CD14-positive monocyte (primary cell): ENCODE data around the gene IMP3. TPM values are rescaled to one million over a fixed set of nuclear protein-coding genes. Genes with fewer than 3 reads are reported as not detected.
A peak's percentile ranks its signal among the peaks of the same experiment; 100 is the strongest.
"Not testable (repeated sequence)": the region's sequence is repeated elsewhere in the genome, so short reads cannot be mapped to it uniquely, and the experiment has no call there.

Experiments used
- DNase-seq, 3 donors: peaks; one replicate each; pipeline ENCODE4 v3.0.0-alpha.2; 2011 to 2022
- H2AFZ ChIP-seq: 2 replicates; pipeline ENCODE4 v1.6.0; 2012; ENCODE audit warnings: mild to moderate bottlenecking, low read depth, low read length, inconsistent platforms; ENCODE audit not compliant: insufficient read depth, poor library complexity, severe bottlenecking
- H3K27ac ChIP-seq, 2 donors: 1 replicate in 1 of 2; 2 replicates in 1 of 2; pipeline ENCODE4 v1.5.1; 2012 to 2013; ENCODE audit warnings: low read length in 2 of 2, control low read depth in 1 of 2, inconsistent platforms in 1 of 2, low read depth in 1 of 2, mild to moderate bottlenecking in 1 of 2
- H3K27me3 ChIP-seq, 2 donors: one replicate each; pipeline versions ENCODE4 v1.6.0 to v1.6.1; 2011 to 2013; ENCODE audit warnings: low read length in 2 of 2; ENCODE audit not compliant: control insufficient read depth in 2 of 2, insufficient read depth in 2 of 2
- H3K36me3 ChIP-seq, 2 donors: replicated peaks in 1 of 2; 1 replicate in 1 of 2; 2 replicates in 1 of 2; pipeline versions ENCODE4 v1.5.1 to v1.6.1; 2012 to 2013; ENCODE audit warnings: low read length in 2 of 2, control low read depth in 1 of 2, inconsistent platforms in 1 of 2, mild to moderate bottlenecking in 1 of 2; ENCODE audit not compliant: insufficient read depth in 2 of 2, control insufficient read depth in 1 of 2
- H3K4me1 ChIP-seq, 2 donors: 1 replicate in 1 of 2; 2 replicates in 1 of 2; pipeline versions ENCODE4 v1.5.1 to v1.6.1; 2012 to 2013; ENCODE audit warnings: low read length in 2 of 2, control low read depth in 1 of 2, inconsistent platforms in 1 of 2, mild to moderate bottlenecking in 1 of 2, moderate library complexity in 1 of 2; ENCODE audit not compliant: insufficient read depth in 2 of 2, control insufficient read depth in 1 of 2
- H3K4me2 ChIP-seq: replicated peaks from 2 replicates; pipeline ENCODE3; 2012; ENCODE audit warnings: low read length, moderate library complexity, mild to moderate bottlenecking; ENCODE audit not compliant: poor library complexity, severe bottlenecking; ENCODE audit errors: extremely low read depth
- H3K4me3 ChIP-seq, 3 experiments: fragments of 200-600 bp in 1 of 3; sonication (generic) in 1 of 3; replicated peaks in 1 of 3; 1 replicate in 2 of 3; 2 replicates in 1 of 3; pipeline ENCODE4 v1.5.1; 2011 to 2013; ENCODE audit warnings: low read length in 3 of 3, mild to moderate bottlenecking in 3 of 3, control low read depth in 2 of 3, low read depth in 2 of 3, inconsistent platforms in 1 of 3, moderate library complexity in 1 of 3
- H3K79me2 ChIP-seq: 2 replicates; pipeline ENCODE4 v1.6.0; 2012; ENCODE audit warnings: mild to moderate bottlenecking, control low read depth, inconsistent platforms, low read length, moderate library complexity; ENCODE audit not compliant: insufficient read depth
- H3K9ac ChIP-seq: 2 replicates; pipeline ENCODE4 v1.6.0; 2017; ENCODE audit warnings: low read length, mild to moderate bottlenecking; ENCODE audit not compliant: insufficient read depth, poor library complexity, severe bottlenecking
- H3K9me3 ChIP-seq, 2 donors: replicated peaks in 1 of 2; 1 replicate in 1 of 2; 2 replicates in 1 of 2; pipeline versions ENCODE4 v1.5.1 to v1.6.1; 2012 to 2013; ENCODE audit warnings: low read length in 2 of 2, control low read depth in 1 of 2; ENCODE audit not compliant: control insufficient read depth in 1 of 2, insufficient read depth in 1 of 2
- H4K20me1 ChIP-seq: 2 replicates; pipeline ENCODE4 v1.6.0; 2012; ENCODE audit warnings: mild to moderate bottlenecking, low read length, control low read depth, moderate library complexity; ENCODE audit not compliant: insufficient read depth
- H3K27ac Mint-ChIP-seq, 7 donors: one replicate each; pipeline ENCODE4 v1.8.0; 2020; ENCODE audit warnings: mild to moderate bottlenecking in 7 of 7, mixed read lengths in 7 of 7, moderate library complexity in 6 of 7, inconsistent platforms in 2 of 7
- H3K27me3 Mint-ChIP-seq, 3 donors: one replicate each; pipeline ENCODE4 v1.8.0; 2021 to 2022; ENCODE audit warnings: low read depth in 3 of 3, mild to moderate bottlenecking in 3 of 3, mixed read lengths in 3 of 3, moderate library complexity in 3 of 3, inconsistent platforms in 1 of 3
- H3K36me3 Mint-ChIP-seq, 2 donors: one replicate each; pipeline ENCODE4 v1.8.0; 2020; ENCODE audit warnings: mixed read lengths in 2 of 2, inconsistent platforms in 1 of 2, mild to moderate bottlenecking in 1 of 2
- H3K4me1 Mint-ChIP-seq: one replicate; pipeline ENCODE4 v1.8.0; 2020; ENCODE audit warnings: mild to moderate bottlenecking, mixed read lengths
- H3K4me3 Mint-ChIP-seq, 2 donors: one replicate each; pipeline ENCODE4 v1.8.0; 2020; ENCODE audit warnings: mild to moderate bottlenecking in 2 of 2, mixed read lengths in 2 of 2, moderate library complexity in 1 of 2
- H3K9me3 Mint-ChIP-seq, 7 donors: one replicate each; pipeline ENCODE4 v1.8.0; 2020 to 2022; ENCODE audit warnings: mixed read lengths in 7 of 7, mild to moderate bottlenecking in 6 of 7, moderate library complexity in 6 of 7, inconsistent platforms in 2 of 7
- CTCF ChIP-seq: fragments of 200-600 bp; IDR thresholded peaks from one replicate; pipeline ENCODE4 v1.8.0; 2022; ENCODE audit warnings: antibody characterized with exemption, mild to moderate bottlenecking
- WGBS: methylation state at CpG from one replicate; pipeline ENCODE4 v1.1.5; 2013; ENCODE audit warnings: missing lambda C conversion rate; ENCODE audit not compliant: insufficient coverage; 5-methylcytosine and 5-hydroxymethylcytosine counted together
- intact Hi-C, 2 donors: fragments of 100-400 bp; cut with micrococcal nuclease; formaldehyde crosslinking; loops; one replicate each; pipeline versions ENCODE4 v1.15.0 to v1.15.1; 2023
- polyA minus RNA-seq: library from RNA; depleted of rRNA, polyadenylated mRNA; stranded (reverse); fragments of >200 nt; gene quantifications from 2 replicates; pipeline ENCODE4 v1.2.3, GENCODE V29; 2012
- polyA plus RNA-seq, 3 donors: library from polyadenylated mRNA; depleted of rRNA in 1 of 3; unstranded in 2 of 3; stranded (reverse) in 1 of 3; fragments of 300-500 nt in 2 of 3; fragments of >200 nt in 1 of 3; fragmentation: Illumina TruSeq in 2 of 3; gene quantifications; 1 replicate in 2 of 3; 2 replicates in 1 of 3; pipeline ENCODE4 v1.2.3, GENCODE V29; 2012 to 2021
- total RNA-seq, 12 experiments: library from RNA in 1 of 12; stranded (reverse) in 1 of 12; fragments of 120-200 nt in 1 of 12; gene quantifications; one replicate each; pipeline ENCODE4 v1.2.4 and lab custom pipeline; 2013 to 2026; ENCODE audit warnings: mixed read lengths in 6 of 12, inconsistent platforms in 1 of 12

Gene IMP3
- total RNA-seq (2013) = 50.4 TPM
- polyA plus RNA-seq (100 to 1,000 TPM in 1 of 3 donors, 10 to 100 TPM in 2; 36.7 to 119 (median 99.3) TPM), polyA minus RNA-seq (60.7 and 99.3 TPM in 2 replicates), total RNA-seq (lab: John Stamatoyannopoulos, UW) (2.1 to 18.8 (median 8.3) reads per million in 11 experiments)

- Histone ChIP-seq H3K27ac (peak within 1 kb of the TSS; percentile 89 to 97), H4K20me1 (peaks cover 27% of the 10 kb centered on the region), H3K36me3 (peaks cover 0 to 7% of the 10 kb centered on the region in 2 donors), H3K4me2 (peak within 1 kb of the TSS; percentile 88), H3K9ac (peak within 1 kb of the TSS; percentile 91), H3K79me2 (peaks cover 39% of the 10 kb centered on the region), H3K9me3 (no peaks in the 10 kb centered on the region), H2AFZ (peak within 1 kb of the TSS; percentile 88), H3K4me1 (peaks cover 30 to 38% of the 10 kb centered on the region in 2 donors), H3K27me3 (no peaks in the 10 kb centered on the region), H3K4me3 (peak within 1 kb of the TSS; percentile 77 to 83 (median 80))
- WGBS = under 1% methylated on average over 72 of the region's 83 CpGs
- H3K9me3 Mint-ChIP-seq = no peaks in the 10 kb centered on the region
- peak within 1 kb of the TSS; percentile 87 to 91 for H3K4me3 Mint-ChIP-seq
- intact Hi-C loops = loop anchor here (5.0 kb wide), 2 partner anchors 183 to 188 kb away; partner anchors contain the start of gene SIN3A (in 1 of the 2)
- peaks cover 7 to 8% of the 10 kb centered on the region in 2 donors for H3K36me3 Mint-ChIP-seq
- TF ChIP-seq CTCF = no peak
- peaks cover 2 to 6% (median 6%) of the 10 kb centered on the region in 3 donors for H3K27me3 Mint-ChIP-seq
- H3K4me1 Mint-ChIP-seq = peaks cover 34% of the 10 kb centered on the region
- H3K27ac Mint-ChIP-seq = peak within 1 kb of the TSS; percentile 91 to 97 (median 95)
- peak; percentile 93 to 94 (median 94) for DNase-seq
Measured at GRCh38 chr15:75639709-75640482, at the start of gene IMP3. Gene IMP3 (minus strand): TSS chr15:75640224. CDS start chr15:75640168, 56 bp downstream.

- Histone ChIP-seq H3K27me3 (peaks cover 0 to 14% of the 10 kb centered on the region in 2 donors), H3K4me1 (peaks cover 12 to 14% of the 10 kb centered on the region in 2 donors)
- H3K27ac ChIP-seq, H3K4me2 ChIP-seq, DNase-seq, H3K27ac Mint-ChIP-seq, H3K4me3 ChIP-seq, H3K79me2 ChIP-seq, H3K9ac ChIP-seq, H3K9me3 ChIP-seq, H3K36me3 ChIP-seq, H3K9me3 Mint-ChIP-seq, H2AFZ ChIP-seq, H3K4me3 Mint-ChIP-seq, H3K36me3 Mint-ChIP-seq, H4K20me1 ChIP-seq: not testable (repeated sequence)
- 95% methylated on average over 18 of the region's 20 CpGs for WGBS
- peaks cover 24 to 33% (median 30%) of the 10 kb centered on the region in 3 donors for H3K27me3 Mint-ChIP-seq
- intact Hi-C loops = loop anchor here (5.0 to 10.0 kb wide), 3 partner anchors 33 to 185 kb away; a partner anchor contains a TSS
- peaks cover 21% of the 10 kb centered on the region for H3K4me1 Mint-ChIP-seq
Measured at GRCh38 chr15:75689429-75689828, 49.4 kb upstream of the IMP3 start.
